Endodermal cell (in vitro differentiated cells): ENCODE results near the gene GEMIN4. TPM values are rescaled to one million over a fixed set of nuclear protein-coding genes. Genes with fewer than 3 reads are reported as not detected.
A peak's percentile ranks its signal among the peaks of the same experiment; 100 is the strongest.

Source experiments
- DNase-seq: peaks from one replicate; pipeline ENCODE4 v3.0.0-alpha.2; 2017
- H3K27ac ChIP-seq: 2 replicates; pipeline ENCODE4 v1.5.1; 2013; ENCODE audit warnings: mild to moderate bottlenecking, low read depth, low read length, moderate library complexity
- H3K27me3 ChIP-seq: 2 replicates; pipeline ENCODE4 v1.6.1; 2013; ENCODE audit warnings: mild to moderate bottlenecking, low read length, moderate library complexity; ENCODE audit not compliant: insufficient read depth, control insufficient read depth, poor library complexity, severe bottlenecking
- H3K36me3 ChIP-seq: 2 replicates; pipeline ENCODE4 v1.7.0; 2013; ENCODE audit warnings: mild to moderate bottlenecking, low read length, moderate library complexity; ENCODE audit not compliant: control insufficient read depth, insufficient read depth
- H3K4me1 ChIP-seq: one replicate; pipeline ENCODE4 v1.7.0; 2013; ENCODE audit warnings: low read length; ENCODE audit not compliant: control insufficient read depth, insufficient read depth
- H3K4me3 ChIP-seq: 2 replicates; pipeline ENCODE4 v1.5.1; 2013; ENCODE audit warnings: mild to moderate bottlenecking, low read length, moderate library complexity
- H3K9ac ChIP-seq: 2 replicates; pipeline ENCODE4 v1.6.1; 2013; ENCODE audit warnings: mild to moderate bottlenecking, low read length, moderate library complexity; ENCODE audit not compliant: poor library complexity, severe bottlenecking; ENCODE audit errors: extremely low read depth
- H3K9me3 ChIP-seq: 2 replicates; pipeline ENCODE4 v1.6.1; 2013; ENCODE audit warnings: mild to moderate bottlenecking, low read length, moderate library complexity; ENCODE audit not compliant: control insufficient read depth
- H3K27ac Mint-ChIP-seq: 2 replicates; pipeline ENCODE4 v1.8.0; 2020; ENCODE audit warnings: mixed read lengths
- H3K27me3 Mint-ChIP-seq: 2 replicates; pipeline ENCODE4 v1.8.0; 2021; ENCODE audit warnings: mild to moderate bottlenecking, mixed read lengths; ENCODE audit not compliant: insufficient read depth
- H3K36me3 Mint-ChIP-seq: 2 replicates; pipeline ENCODE4 v1.8.0; 2020; ENCODE audit warnings: low read depth, mixed read lengths
- H3K4me1 Mint-ChIP-seq: 2 replicates; pipeline ENCODE4 v1.8.0; 2020; ENCODE audit warnings: mixed read lengths
- H3K4me3 Mint-ChIP-seq: 2 replicates; pipeline ENCODE4 v1.8.0; 2020; ENCODE audit warnings: mild to moderate bottlenecking, moderate library complexity, mixed read lengths
- H3K9me3 Mint-ChIP-seq: 2 replicates; pipeline ENCODE4 v1.8.0; 2020; ENCODE audit warnings: mild to moderate bottlenecking, mixed read lengths
- CTCF ChIP-seq: fragments of 200-600 bp; sonication (generic); conservative IDR thresholded peaks from 2 replicates; pipeline ENCODE4 v1.5.0; 2021; ENCODE audit warnings: antibody characterized with exemption, mild to moderate bottlenecking
- WGBS, 2 experiments: methylation state at CpG; one replicate each; pipeline versions ENCODE4 v1.1.5 to v1.1.7; 2013; ENCODE audit warnings: missing lambda C conversion rate in 2 of 2, mixed read lengths in 1 of 2; ENCODE audit not compliant: insufficient coverage in 1 of 2, insufficient read length in 1 of 2; 5-methylcytosine and 5-hydroxymethylcytosine counted together
- total RNA-seq, 2 donors: library from RNA; stranded (reverse); fragmentation: NEBNext Ultra II Directional in 1 of 2; extraction: Animal tissue kit (Norgen Biotek cat#: 25700) in 1 of 2; gene quantifications; 2 replicates in 1 of 2; 3 replicates in 1 of 2; pipeline ENCODE4 v1.2.1, GENCODE V29; 2021

GEMIN4 gene
- total RNA-seq, 2 donors from 2014 or later, result 30.3 to 36.2 TPM

GRCh38 chr17:743139-743538 lies 8.9 kb downstream of the GEMIN4 start:
- Mint-ChIP-seq H3K4me3 (no peak overlapping the region), H3K4me1 (no peaks in the 10 kb centered on the region), H3K9me3 (no peaks in the 10 kb centered on the region), H3K27ac (no peak overlapping the region), H3K36me3 (peaks cover 79% of the 10 kb centered on the region), H3K27me3 (no peaks in the 10 kb centered on the region)
- TF ChIP-seq CTCF, result no peak
- Histone ChIP-seq H3K27me3 (no peaks in the 10 kb centered on the region), H3K9ac (no peak overlapping the region), H3K36me3 (peaks cover 82% of the 10 kb centered on the region), H3K4me1 (no peaks in the 10 kb centered on the region), H3K9me3 (no peaks in the 10 kb centered on the region), H3K4me3 (no peak overlapping the region), H3K27ac (no peak overlapping the region)
- WGBS, 2 experiments, result 97 to 100% methylated on average over 3 of the region's 4 CpGs
- DNase-seq, result no peak

DNA sequence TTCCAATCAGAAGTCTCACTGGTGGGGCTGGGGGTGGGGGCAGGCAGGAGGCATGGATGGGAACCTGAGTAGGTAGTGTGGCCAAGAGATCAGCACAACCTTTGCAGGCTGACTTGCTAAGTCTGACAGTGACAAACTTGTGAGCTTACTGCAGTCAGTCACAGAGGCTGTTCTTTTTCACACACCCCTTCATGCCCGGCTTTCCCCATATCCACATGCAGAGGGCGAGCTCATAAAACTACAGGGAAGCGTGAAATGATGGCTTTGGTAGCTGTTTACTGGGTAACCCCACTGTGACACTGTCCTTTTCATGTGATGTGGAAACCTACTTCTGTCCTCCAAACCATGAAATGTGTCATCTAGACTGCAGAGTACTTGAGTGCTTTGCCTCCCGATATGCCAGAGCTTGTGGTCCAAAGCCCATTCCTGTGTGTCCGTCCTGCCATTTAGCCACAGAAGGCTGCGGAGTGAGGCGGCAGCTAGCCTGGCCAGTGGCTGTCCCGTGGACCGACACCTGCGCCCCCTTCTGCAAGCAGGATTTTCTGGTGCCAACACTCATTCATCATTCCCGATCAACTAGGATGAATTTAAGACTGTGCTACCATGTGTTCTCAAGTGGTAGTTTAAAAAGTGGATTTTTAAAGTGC lies 9.8 kb downstream of the GEMIN4 start:
- peaks cover 73% of the 10 kb centered on the region for H3K36me3 Mint-ChIP-seq
- H3K36me3 ChIP-seq, result peaks cover 82% of the 10 kb centered on the region
- DNase-seq, result peak; percentile 52
- H3K27me3 ChIP-seq, result no peaks in the 10 kb centered on the region
- H3K4me3 Mint-ChIP-seq, result no peak overlapping the region
- TF ChIP-seq CTCF, result no peak
- no peak overlapping the region for H3K9ac ChIP-seq
- no peak overlapping the region for H3K4me3 ChIP-seq
- no peaks in the 10 kb centered on the region for H3K9me3 ChIP-seq
- no peaks in the 10 kb centered on the region for H3K9me3 Mint-ChIP-seq
- no peaks in the 10 kb centered on the region for H3K27me3 Mint-ChIP-seq
- 89 to 93% methylated on average over 5 to 11 of the region's 11 CpGs for WGBS, 2 experiments
- H3K27ac Mint-ChIP-seq, result no peak overlapping the region
- no peaks in the 10 kb centered on the region for H3K4me1 Mint-ChIP-seq
- no peak overlapping the region for H3K27ac ChIP-seq
- no peaks in the 10 kb centered on the region for H3K4me1 ChIP-seq

DNA sequence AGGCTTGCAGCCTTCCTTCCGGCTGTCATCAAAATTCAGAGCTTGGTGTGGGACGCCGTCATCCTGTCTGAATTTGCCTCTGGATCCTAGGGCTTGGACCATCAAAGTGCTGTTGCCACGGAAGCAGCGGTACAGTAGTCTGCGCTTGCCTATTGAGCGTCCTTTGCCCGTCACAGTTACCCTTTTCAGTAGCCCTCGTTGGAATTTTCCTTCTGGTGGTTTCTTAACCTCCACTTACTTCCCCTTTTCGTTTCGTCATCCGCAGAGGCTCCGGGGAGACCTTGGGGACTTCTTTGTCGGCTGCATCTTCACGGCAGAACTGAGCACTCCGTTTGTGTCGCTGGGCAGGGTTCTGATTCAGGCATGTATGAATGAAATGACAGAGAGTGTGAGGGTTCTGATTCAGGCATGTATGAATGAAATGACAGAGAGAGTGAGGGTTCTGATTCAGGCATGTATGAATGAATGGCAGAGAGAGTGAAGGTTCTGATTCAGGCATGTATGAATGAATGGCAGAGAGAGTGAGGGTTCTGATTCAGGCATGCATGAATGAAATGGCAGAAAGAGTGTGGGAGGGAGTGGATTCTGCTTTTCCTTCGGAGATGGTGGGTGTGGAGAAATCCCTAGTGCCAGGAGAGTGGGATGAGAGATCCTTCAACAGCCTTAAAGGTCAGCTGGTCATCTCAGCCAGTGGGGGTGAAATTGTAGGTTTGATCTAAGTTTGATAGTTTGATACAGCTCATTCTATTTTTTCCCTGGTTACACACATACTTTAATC lies 11.6 kb downstream of the GEMIN4 start:
- no peak for TF ChIP-seq CTCF
- Histone ChIP-seq H3K27ac (no peak overlapping the region), H3K4me1 (no peaks in the 10 kb centered on the region), H3K4me3 (no peak overlapping the region), H3K9ac (no peak overlapping the region), H3K9me3 (no peaks in the 10 kb centered on the region), H3K36me3 (peaks cover 73% of the 10 kb centered on the region), H3K27me3 (no peaks in the 10 kb centered on the region)
- no peak overlapping the region for H3K27ac Mint-ChIP-seq
- H3K27me3 Mint-ChIP-seq, result no peaks in the 10 kb centered on the region
- no peaks in the 10 kb centered on the region for H3K4me1 Mint-ChIP-seq
- H3K9me3 Mint-ChIP-seq, result no peaks in the 10 kb centered on the region
- H3K36me3 Mint-ChIP-seq, result peaks cover 64% of the 10 kb centered on the region
- DNase-seq, result no peak
- H3K4me3 Mint-ChIP-seq, result no peak overlapping the region
- WGBS, 2 experiments, result 93 to 96% methylated on average over 11 to 18 of the region's 18 CpGs
